GM19023 (cell line): ENCODE results near the gene TMEM244.
"Not testable (repeated sequence)": the region's sequence is repeated elsewhere in the genome, so short reads cannot be mapped to it uniquely, and the experiment has no call there.

Source experiments
- ATAC-seq: cut with Tn5 transposase; IDR thresholded peaks from one replicate; pipeline ENCODE4 v1.9.1; 2021; ENCODE audit warnings: mild to moderate bottlenecking, moderate library complexity; ENCODE audit not compliant: unreplicated experiment

TMEM244 gene

GRCh38 chr6:129871221-129871620 lies 10.1 kb upstream of the TMEM244 start:
- no peak for ATAC-seq

GRCh38 chr6:129867403-129867802 lies 6.3 kb upstream of the TMEM244 start:
- ATAC-seq, result no peak

GRCh38 chr6:129866688-129867087 lies 5.6 kb upstream of the TMEM244 start:
- no peak for ATAC-seq

GRCh38 chr6:129866256-129866655 lies 5.1 kb upstream of the TMEM244 start:
- ATAC-seq, result no peak

- ATAC-seq, result no peak
Observed at GRCh38 chr6:129865013-129865412, 3.9 kb upstream of the TMEM244 start.

GRCh38 chr6:129863664-129864063 lies 2.5 kb upstream of the TMEM244 start:
- no peak for ATAC-seq

GRCh38 chr6:129859524-129859923 lies 1.6 kb downstream of the TMEM244 start:
- no peak for ATAC-seq

- no peak for ATAC-seq
Observed at GRCh38 chr6:129857838-129858237, 3.3 kb downstream of the TMEM244 start.

- ATAC-seq, result no peak
Observed at GRCh38 chr6:129853996-129854711, 7.0 kb downstream of the TMEM244 start.

GRCh38 chr6:129852257-129852858 lies 8.8 kb downstream of the TMEM244 start:
- no peak for ATAC-seq

GRCh38 chr6:129849456-129849855 lies 11.7 kb downstream of the TMEM244 start:
- ATAC-seq, result no peak

- ATAC-seq, result no peak
Observed at GRCh38 chr6:129846761-129847160, 14.4 kb downstream of the TMEM244 start.

- ATAC-seq, result no peak
Observed at GRCh38 chr6:129845696-129846095, 15.4 kb downstream of the TMEM244 start.

- ATAC-seq, result no peak
Observed at GRCh38 chr6:129844118-129844891, 16.8 kb downstream of the TMEM244 start.

- no peak for ATAC-seq
Observed at GRCh38 chr6:129843573-129843972, 17.5 kb downstream of the TMEM244 start.

GRCh38 chr6:129842881-129843409 lies 18.2 kb downstream of the TMEM244 start:
- ATAC-seq, result no peak

- no peak for ATAC-seq
Observed at GRCh38 chr6:129842137-129842536, 19.0 kb downstream of the TMEM244 start.

- not testable (repeated sequence) for ATAC-seq
Observed at GRCh38 chr6:129839562-129839961, 21.6 kb downstream of the TMEM244 start.

GRCh38 chr6:129835691-129836090 lies 25.4 kb downstream of the TMEM244 start:
- no peak for ATAC-seq

- ATAC-seq, result no peak
Observed at GRCh38 chr6:129832299-129832698, 28.8 kb downstream of the TMEM244 start.

GRCh38 chr6:129828229-129828628 lies 32.9 kb downstream of the TMEM244 start:
- ATAC-seq, result no peak

GRCh38 chr6:129818251-129818650 lies 42.9 kb downstream of the TMEM244 start:
- no peak for ATAC-seq
